Panc1 (cell line): ENCODE data around the gene SCN9A. TPM values are rescaled to one million over a fixed set of nuclear protein-coding genes. Genes with fewer than 3 reads are reported as not detected.

Experiments
- ATAC-seq: fragments of 200-7000 bp; cut with Tn5 transposase; 2 replicates; pipeline ENCODE4 v1.9.1; 2020; ENCODE audit warnings: mild to moderate bottlenecking, moderate library complexity
- BruUV-seq: library from RNA; stranded (reverse); fragments of 400-500 nt; replicated peaks from 2 replicates; lab custom pipeline; 2021; lab: Mats Ljungman, UMichigan
- CTCF ChIA-PET: fragments of 300-600 bp; sonication (Branson Sonifier 250); formaldehyde crosslinking; loops from one replicate; lab custom pipeline; 2022; ENCODE audit warnings: antibody characterized with exemption; lab: Charles Lee
- POLR2A ChIA-PET: fragments of 300-600 bp; sonication (Branson Sonifier 250); formaldehyde crosslinking; loops from one replicate; lab custom pipeline; 2022; ENCODE audit warnings: antibody characterized with exemption; lab: Charles Lee
- DNase-seq: peaks from one replicate; pipeline ENCODE4 v3.0.0-alpha.2; 2010; ENCODE audit warnings: low read depth, low spot score
- H3K27ac ChIP-seq: 2 replicates; pipeline ENCODE4 v1.5.1; 2011; ENCODE audit warnings: mild to moderate bottlenecking, low read length, inconsistent platforms
- H3K27me3 ChIP-seq: fragments of 200-500 bp; sonication (Bioruptor generic); 2 replicates; pipeline ENCODE4 v1.6.0; 2014; ENCODE audit warnings: low read length, inconsistent platforms; ENCODE audit not compliant: control insufficient read depth, insufficient read depth
- H3K36me3 ChIP-seq: fragments of 200-500 bp; sonication (Bioruptor generic); 2 replicates; pipeline ENCODE4 v1.5.1; 2014; ENCODE audit warnings: inconsistent platforms, mild to moderate bottlenecking, low read length, moderate library complexity; ENCODE audit not compliant: control insufficient read depth, insufficient read depth
- H3K4me1 ChIP-seq: 2 replicates; pipeline ENCODE4 v1.5.1; 2011; ENCODE audit warnings: inconsistent platforms, mild to moderate bottlenecking, low read length, moderate library complexity; ENCODE audit not compliant: control insufficient read depth, insufficient read depth
- H3K4me3 ChIP-seq, 2 experiments: 2 replicates each; pipeline ENCODE4 v1.5.1; 2011 to 2012; ENCODE audit warnings: low read depth in 2 of 2, low read length in 2 of 2, mild to moderate bottlenecking in 2 of 2, inconsistent platforms in 1 of 2, moderate library complexity in 1 of 2
- H3K9me3 ChIP-seq: fragments of 200-500 bp; sonication (Bioruptor generic); 2 replicates; pipeline ENCODE4 v1.5.1; 2014; ENCODE audit warnings: low read depth, mild to moderate bottlenecking, inconsistent platforms, low read length, moderate library complexity; ENCODE audit not compliant: control insufficient read depth, insufficient read depth
- POLR2AphosphoS5 ChIP-seq: IDR thresholded peaks from 2 replicates; pipeline ENCODE4 v1.6.1; 2012; ENCODE audit warnings: mild to moderate bottlenecking, low read depth, low read length, moderate library complexity
- SIN3A ChIP-seq: IDR thresholded peaks from 2 replicates; pipeline ENCODE4 v1.6.1; 2012; ENCODE audit warnings: low read depth, mild to moderate bottlenecking, low read length, moderate library complexity, borderline replicate concordance; ENCODE audit not compliant: insufficient read depth
- TCF7L2 ChIP-seq: IDR thresholded peaks from 2 replicates; pipeline ENCODE4 v1.6.1; 2011; ENCODE audit warnings: mild to moderate bottlenecking, low read depth, low read length, inconsistent platforms
- in situ Hi-C: cut with HindIII; loops from 2 replicates; pipeline ENCODE4 v1.10.0; 2016; ENCODE audit warnings: low sequenced_read_pairs, low pct_unique_long_range_greater_than_20kb
- intact Hi-C: fragments of 100-400 bp; cut with micrococcal nuclease; formaldehyde crosslinking; loops from one replicate; pipeline ENCODE4 v1.10.0; 2022; ENCODE audit not compliant: unreplicated experiment
- total RNA-seq: library from RNA; stranded (reverse); gene quantifications from one replicate; pipeline ENCODE4 v1.2.1, GENCODE V29; 2021; ENCODE audit not compliant: unreplicated experiment
- TF ChIP-seq, protein P1 (sequence below): fragments of 450-650 bp; IDR thresholded peaks from 2 replicates; pipeline ENCODE4 v1.5.1; 2017; ENCODE audit warnings: mild to moderate bottlenecking
- TF ChIP-seq, protein P2 (sequence below), 2 experiments: IDR thresholded peaks; 2 replicates each; pipeline ENCODE4 v1.6.1; 2011 to 2012; ENCODE audit warnings: low read depth in 2 of 2, control low read depth in 1 of 2, low read length in 1 of 2, mild to moderate bottlenecking in 1 of 2, moderate library complexity in 1 of 2; ENCODE audit not compliant: insufficient read depth in 1 of 2

Gene SCN9A
- total RNA-seq, 1 experiment from 2014 or later = 0.10 TPM

DNA sequence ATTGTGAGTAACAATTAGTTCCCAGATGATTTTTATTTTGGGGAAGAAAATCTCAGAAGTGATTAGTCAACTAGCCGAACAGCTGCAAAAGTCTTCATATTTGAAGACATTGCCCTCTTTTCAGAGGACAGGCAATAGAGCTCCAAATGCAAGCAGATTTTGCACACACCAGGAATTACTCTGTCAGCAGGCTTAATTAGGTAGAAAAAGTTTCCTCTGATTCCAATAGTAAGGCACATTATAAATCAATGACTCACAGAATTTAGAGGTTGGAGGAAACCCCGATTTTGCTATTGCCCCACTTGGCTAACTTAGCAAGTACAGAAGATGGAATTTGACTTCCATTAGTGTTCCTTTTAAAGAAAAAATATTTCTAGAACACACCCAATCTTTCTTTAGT, 217.2 kb downstream of the SCN9A start:
- no peak for TF ChIP-seq POLR2AphosphoS5
- TF ChIP-seq, protein P1, sequence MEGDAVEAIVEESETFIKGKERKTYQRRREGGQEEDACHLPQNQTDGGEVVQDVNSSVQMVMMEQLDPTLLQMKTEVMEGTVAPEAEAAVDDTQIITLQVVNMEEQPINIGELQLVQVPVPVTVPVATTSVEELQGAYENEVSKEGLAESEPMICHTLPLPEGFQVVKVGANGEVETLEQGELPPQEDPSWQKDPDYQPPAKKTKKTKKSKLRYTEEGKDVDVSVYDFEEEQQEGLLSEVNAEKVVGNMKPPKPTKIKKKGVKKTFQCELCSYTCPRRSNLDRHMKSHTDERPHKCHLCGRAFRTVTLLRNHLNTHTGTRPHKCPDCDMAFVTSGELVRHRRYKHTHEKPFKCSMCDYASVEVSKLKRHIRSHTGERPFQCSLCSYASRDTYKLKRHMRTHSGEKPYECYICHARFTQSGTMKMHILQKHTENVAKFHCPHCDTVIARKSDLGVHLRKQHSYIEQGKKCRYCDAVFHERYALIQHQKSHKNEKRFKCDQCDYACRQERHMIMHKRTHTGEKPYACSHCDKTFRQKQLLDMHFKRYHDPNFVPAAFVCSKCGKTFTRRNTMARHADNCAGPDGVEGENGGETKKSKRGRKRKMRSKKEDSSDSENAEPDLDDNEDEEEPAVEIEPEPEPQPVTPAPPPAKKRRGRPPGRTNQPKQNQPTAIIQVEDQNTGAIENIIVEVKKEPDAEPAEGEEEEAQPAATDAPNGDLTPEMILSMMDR = no peak
- no peak for TF ChIP-seq SIN3A
- no peaks in the 10 kb centered on the region for H3K4me1 ChIP-seq
- H3K27ac ChIP-seq = no peak overlapping the region
- intact Hi-C loops = no loop called here
- in situ Hi-C loops = no loop called here
- no peak for ATAC-seq
- H3K27me3 ChIP-seq = no peaks in the 10 kb centered on the region
- H3K36me3 ChIP-seq = no peaks in the 10 kb centered on the region
- DNase-seq = no peak
- ChIA-PET POLR2A (no interaction called here), CTCF (no interaction called here)
- no TSS peak for BruUV-seq
- no peak overlapping the region for H3K4me3 ChIP-seq
- no peaks in the 10 kb centered on the region for H3K9me3 ChIP-seq

DNA sequence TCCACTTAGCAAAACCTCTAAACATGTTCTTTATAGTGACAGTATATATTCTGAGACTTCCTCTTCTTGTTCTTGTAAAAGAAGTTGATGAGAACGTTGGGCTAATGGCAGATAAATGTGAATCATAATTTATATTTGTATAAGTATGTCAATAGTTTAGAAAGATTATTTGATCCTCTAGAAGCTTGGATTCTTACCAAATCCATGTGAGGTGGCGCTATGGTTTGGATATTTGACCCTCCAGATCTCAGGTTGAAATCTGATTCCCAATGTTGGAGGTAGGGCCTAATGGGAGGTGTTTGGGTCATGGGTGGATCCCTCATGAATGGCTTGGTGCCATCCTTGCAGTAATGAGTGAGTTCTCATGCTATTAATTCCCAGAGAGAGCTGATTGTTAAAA, 218.2 kb downstream of the SCN9A start:
- intact Hi-C loops (no loop called here), in situ Hi-C loops (no loop called here)
- H3K36me3 ChIP-seq = no peaks in the 10 kb centered on the region
- DNase-seq (no peak), ATAC-seq (no peak)
- H3K27me3 ChIP-seq = no peaks in the 10 kb centered on the region
- no peaks in the 10 kb centered on the region for H3K9me3 ChIP-seq
- H3K4me3 ChIP-seq = no peak overlapping the region
- TF ChIP-seq POLR2AphosphoS5 = no peak
- TF ChIP-seq TCF7L2 = no peak
- TF ChIP-seq, protein P1 = no peak
- TF ChIP-seq, protein P2, sequence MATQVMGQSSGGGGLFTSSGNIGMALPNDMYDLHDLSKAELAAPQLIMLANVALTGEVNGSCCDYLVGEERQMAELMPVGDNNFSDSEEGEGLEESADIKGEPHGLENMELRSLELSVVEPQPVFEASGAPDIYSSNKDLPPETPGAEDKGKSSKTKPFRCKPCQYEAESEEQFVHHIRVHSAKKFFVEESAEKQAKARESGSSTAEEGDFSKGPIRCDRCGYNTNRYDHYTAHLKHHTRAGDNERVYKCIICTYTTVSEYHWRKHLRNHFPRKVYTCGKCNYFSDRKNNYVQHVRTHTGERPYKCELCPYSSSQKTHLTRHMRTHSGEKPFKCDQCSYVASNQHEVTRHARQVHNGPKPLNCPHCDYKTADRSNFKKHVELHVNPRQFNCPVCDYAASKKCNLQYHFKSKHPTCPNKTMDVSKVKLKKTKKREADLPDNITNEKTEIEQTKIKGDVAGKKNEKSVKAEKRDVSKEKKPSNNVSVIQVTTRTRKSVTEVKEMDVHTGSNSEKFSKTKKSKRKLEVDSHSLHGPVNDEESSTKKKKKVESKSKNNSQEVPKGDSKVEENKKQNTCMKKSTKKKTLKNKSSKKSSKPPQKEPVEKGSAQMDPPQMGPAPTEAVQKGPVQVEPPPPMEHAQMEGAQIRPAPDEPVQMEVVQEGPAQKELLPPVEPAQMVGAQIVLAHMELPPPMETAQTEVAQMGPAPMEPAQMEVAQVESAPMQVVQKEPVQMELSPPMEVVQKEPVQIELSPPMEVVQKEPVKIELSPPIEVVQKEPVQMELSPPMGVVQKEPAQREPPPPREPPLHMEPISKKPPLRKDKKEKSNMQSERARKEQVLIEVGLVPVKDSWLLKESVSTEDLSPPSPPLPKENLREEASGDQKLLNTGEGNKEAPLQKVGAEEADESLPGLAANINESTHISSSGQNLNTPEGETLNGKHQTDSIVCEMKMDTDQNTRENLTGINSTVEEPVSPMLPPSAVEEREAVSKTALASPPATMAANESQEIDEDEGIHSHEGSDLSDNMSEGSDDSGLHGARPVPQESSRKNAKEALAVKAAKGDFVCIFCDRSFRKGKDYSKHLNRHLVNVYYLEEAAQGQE (IDR thresholded peaks at IDR 0.05; ENCODE audit: insufficient read depth in 1 of 2, low read depth in 2 of 2, low read length in 1 of 2) = no peak
- no peak for TF ChIP-seq SIN3A
- H3K27ac ChIP-seq = no peak overlapping the region
- BruUV-seq = no TSS peak
- no peaks in the 10 kb centered on the region for H3K4me1 ChIP-seq
- POLR2A ChIA-PET = no interaction called here
- CTCF ChIA-PET = interaction anchor here (0.6 kb wide), 1 partner anchor 101 kb away, joined by 3 read pairs; no protein-coding TSS in a partner anchor
